Measurements from ENCODE around the gene TBPL2.
"Not testable (repeated sequence)": the region's sequence is repeated elsewhere in the genome, so short reads cannot be mapped to it uniquely, and the experiment has no call there.

The TBPL2 gene

DNA sequence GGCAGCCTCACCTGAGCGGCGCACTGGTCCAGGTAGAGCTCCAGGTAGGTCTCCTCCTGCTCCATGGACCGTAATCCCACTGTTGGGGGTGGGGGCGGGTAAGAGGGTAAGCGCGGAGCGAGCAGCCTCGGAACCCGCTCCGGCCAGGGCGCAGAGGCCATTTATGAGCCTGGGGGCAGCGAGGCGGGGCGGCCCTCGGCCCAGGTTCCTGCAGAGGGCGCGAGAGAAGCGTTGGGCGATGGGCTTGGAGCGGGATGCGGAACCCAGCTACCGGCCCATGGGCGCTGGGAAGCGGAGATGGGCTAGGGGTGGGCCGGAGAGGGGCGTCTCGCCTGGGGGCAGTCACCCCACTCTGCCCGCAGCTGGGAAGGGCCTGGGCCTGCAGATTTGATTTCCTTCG lies at the start of gene TBPL2:
TBPL2 (minus strand) TSS at position 232 of the 400 bp plus-strand sequence; CDS start at position 65, 167 bp downstream.
- DNase-seq (ENCODE audit: extremely low spot score), result no peak
- TF ChIP-seq, protein P1, sequence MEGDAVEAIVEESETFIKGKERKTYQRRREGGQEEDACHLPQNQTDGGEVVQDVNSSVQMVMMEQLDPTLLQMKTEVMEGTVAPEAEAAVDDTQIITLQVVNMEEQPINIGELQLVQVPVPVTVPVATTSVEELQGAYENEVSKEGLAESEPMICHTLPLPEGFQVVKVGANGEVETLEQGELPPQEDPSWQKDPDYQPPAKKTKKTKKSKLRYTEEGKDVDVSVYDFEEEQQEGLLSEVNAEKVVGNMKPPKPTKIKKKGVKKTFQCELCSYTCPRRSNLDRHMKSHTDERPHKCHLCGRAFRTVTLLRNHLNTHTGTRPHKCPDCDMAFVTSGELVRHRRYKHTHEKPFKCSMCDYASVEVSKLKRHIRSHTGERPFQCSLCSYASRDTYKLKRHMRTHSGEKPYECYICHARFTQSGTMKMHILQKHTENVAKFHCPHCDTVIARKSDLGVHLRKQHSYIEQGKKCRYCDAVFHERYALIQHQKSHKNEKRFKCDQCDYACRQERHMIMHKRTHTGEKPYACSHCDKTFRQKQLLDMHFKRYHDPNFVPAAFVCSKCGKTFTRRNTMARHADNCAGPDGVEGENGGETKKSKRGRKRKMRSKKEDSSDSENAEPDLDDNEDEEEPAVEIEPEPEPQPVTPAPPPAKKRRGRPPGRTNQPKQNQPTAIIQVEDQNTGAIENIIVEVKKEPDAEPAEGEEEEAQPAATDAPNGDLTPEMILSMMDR (IDR thresholded peaks at IDR 0.05; ENCODE audit: control extremely low read depth, extremely low read depth, low read depth, missing control alignments), result no peak
- CTCF ChIA-PET, result interaction anchor here (1.0 to 1.6 kb wide), 4 partner anchors 8 to 1034 kb away, joined by 3 to 4 read pairs (median 3); no protein-coding TSS in a partner anchor
- POLR2A ChIA-PET, result no interaction called here

DNA sequence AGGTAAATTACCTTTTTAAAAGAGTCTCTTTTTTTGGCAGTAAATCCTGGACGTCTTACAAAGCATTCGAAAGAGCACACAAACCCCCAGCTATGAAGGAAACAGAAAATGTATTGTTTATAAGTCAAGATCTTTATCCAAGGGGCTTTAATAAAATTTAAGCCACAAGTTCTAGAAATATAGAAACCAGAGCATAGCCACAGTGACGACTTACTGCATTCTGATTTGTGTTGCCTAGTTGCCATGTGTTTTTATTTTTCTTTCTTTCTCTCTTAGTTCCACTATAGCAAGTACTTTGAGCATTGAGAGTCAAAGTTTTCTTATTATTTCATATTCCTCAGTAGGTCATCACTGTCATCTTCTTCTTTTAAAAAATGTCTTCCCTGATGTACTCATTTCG lies 47.8 kb upstream of the TBPL2 start:
- CTCF ChIA-PET, result no interaction called here
- TF ChIP-seq, protein P1 (IDR thresholded peaks at IDR 0.05; ENCODE audit: control extremely low read depth, extremely low read depth, low read depth, missing control alignments), result no peak
- no peak for DNase-seq (ENCODE audit: extremely low spot score)
- POLR2A ChIA-PET, result no interaction called here

DNA sequence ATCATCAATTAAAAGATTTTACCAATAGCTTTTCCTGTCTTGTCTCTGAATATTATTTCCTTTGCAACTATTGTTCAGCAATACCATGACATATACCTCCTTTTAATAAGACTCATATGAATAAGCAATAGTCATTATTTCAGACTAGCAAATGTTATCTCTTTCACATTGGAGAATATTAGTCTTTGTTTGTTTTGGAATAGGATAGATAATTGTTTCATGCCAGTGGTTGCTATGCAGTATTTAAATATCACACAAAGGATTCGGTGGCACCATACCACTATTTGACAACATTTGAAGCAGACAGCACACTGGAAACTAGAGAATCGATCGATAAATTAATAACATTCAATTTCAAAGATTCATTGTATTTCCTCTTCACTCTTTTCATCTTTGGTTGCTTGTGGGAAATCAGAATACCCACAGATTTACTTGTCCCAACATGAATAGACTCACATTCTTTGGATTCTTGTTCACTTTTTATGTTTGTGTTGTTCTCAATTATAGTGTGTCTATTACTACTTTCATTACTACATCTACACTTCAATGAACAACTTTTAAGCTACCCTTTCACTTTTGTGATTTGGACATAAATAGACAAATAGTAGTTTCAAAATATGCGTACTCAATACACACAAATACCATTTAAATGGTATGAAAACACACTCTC lies 42.7 kb upstream of the TBPL2 start:
- no peak for DNase-seq (ENCODE audit: extremely low spot score)
- POLR2A ChIA-PET, result no interaction called here
- CTCF ChIA-PET, result interaction anchor here (1.7 kb wide), 1 partner anchor 16 kb away, joined by 5 read pairs; no protein-coding TSS in a partner anchor

DNA sequence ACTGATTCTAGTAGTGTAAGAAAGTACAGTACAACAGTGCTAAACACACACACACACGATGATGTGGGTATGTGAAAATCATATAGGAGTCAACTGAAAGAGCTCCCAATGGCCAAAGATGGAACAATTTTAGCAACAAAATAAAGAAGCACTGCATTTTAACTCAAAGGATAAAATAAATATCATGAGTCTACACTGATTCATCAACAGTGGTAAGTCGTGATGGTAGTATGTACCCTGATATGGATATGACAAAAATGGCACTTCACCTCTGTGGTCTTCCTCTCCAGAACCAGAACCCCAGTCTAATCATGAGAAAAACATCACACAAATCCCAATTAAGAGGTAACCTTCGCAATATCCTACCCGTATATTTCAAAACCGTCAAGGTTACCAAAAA lies 41.4 kb upstream of the TBPL2 start:
- TF ChIP-seq, protein P1 (IDR thresholded peaks at IDR 0.05; ENCODE audit: control extremely low read depth, extremely low read depth, low read depth, missing control alignments), result no peak
- ChIA-PET POLR2A (no interaction called here), CTCF (no interaction called here)
- DNase-seq (ENCODE audit: extremely low spot score), result no peak

More for the DNA sequence above, 42.7 kb upstream of the TBPL2 start:
- TF ChIP-seq, protein P1 (IDR thresholded peaks at IDR 0.05; ENCODE audit: control extremely low read depth, extremely low read depth, low read depth, missing control alignments), result no peak

DNA sequence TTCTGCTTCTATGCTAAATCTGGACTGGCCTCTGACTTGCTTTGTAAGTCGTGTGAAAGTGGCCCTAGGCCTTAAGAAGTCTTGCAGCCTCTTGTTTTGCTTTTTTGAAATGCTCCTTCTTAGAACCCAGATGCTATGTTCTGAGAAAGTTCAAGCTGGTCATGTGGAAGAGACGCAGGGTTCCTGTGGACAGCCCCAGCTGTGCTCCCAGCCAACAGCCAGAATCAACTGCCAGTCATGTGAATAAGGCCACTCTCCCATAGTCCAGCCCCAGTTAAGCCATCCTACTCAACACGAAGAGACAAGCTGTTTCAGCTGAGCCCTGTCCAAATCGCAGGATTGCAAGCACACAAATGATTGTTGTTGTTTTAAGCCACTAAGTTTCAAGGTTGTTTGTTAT lies 37.3 kb upstream of the TBPL2 start:
- ChIA-PET CTCF (interaction anchor here (1.1 kb wide), 1 partner anchor 31 kb away, joined by 4 read pairs; no protein-coding TSS in a partner anchor), POLR2A (no interaction called here)
- DNase-seq (ENCODE audit: extremely low spot score), result no peak
- TF ChIP-seq, protein P1 (IDR thresholded peaks at IDR 0.05; ENCODE audit: control extremely low read depth, extremely low read depth, low read depth, missing control alignments), result no peak

DNA sequence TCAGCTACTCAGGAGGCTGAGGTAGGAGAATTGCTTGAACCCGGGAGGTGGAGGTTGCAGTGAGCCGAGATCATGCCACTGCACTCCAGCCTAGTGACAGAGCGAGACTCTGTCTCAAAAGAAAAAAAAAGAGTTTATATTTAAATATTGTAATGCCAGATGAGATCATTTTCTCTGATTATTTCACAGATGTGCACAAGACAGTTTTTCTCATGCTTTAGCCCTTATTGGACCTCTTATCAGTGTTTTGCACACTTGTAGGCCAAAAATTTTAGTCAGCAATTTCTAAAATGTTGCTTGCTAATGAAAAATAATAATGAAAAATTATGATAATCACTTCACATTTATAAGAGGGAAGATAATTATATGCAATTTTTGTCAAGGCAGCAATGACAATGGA lies 36.0 kb upstream of the TBPL2 start:
- CTCF ChIA-PET, result interaction anchor here (1.1 kb wide), 1 partner anchor 30 kb away, joined by 4 read pairs; no protein-coding TSS in a partner anchor
- POLR2A ChIA-PET; DNase-seq (ENCODE audit: extremely low spot score): not testable (repeated sequence)

DNA sequence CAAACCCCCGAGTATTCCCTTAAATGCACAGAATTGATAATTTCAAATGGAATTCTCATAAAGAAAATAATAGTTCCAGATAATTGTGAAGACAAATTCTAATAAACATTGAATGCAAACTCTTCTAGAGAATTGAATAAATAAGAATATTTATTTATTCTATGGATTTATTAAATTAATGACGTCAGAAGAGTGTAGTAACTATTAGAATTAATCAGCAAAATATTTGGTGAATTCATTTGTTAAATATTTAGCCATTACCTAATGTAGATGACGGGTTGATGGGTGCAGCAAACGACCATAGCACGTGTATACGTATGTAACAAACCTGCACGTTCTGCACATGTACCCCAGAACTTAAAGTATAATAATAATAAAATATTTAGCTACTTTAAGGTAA lies 33.4 kb upstream of the TBPL2 start:
- ChIA-PET CTCF (interaction anchor here (1.6 to 1.9 kb wide), 2 partner anchors 12 to 28 kb away, joined by 4 to 6 read pairs; no protein-coding TSS in a partner anchor), POLR2A (no interaction called here)
- TF ChIP-seq, protein P1 (IDR thresholded peaks at IDR 0.05; ENCODE audit: control extremely low read depth, extremely low read depth, low read depth, missing control alignments), result no peak
- no peak for DNase-seq (ENCODE audit: extremely low spot score)

Measured in GM10248 (cell line).